HG03571 (cell line): ENCODE measurements around the gene RTN4R.

Source experiments
- ATAC-seq: cut with Tn5 transposase; IDR thresholded peaks from one replicate; pipeline ENCODE4 v1.9.1; 2021; ENCODE audit not compliant: unreplicated experiment

RTN4R gene

DNA sequence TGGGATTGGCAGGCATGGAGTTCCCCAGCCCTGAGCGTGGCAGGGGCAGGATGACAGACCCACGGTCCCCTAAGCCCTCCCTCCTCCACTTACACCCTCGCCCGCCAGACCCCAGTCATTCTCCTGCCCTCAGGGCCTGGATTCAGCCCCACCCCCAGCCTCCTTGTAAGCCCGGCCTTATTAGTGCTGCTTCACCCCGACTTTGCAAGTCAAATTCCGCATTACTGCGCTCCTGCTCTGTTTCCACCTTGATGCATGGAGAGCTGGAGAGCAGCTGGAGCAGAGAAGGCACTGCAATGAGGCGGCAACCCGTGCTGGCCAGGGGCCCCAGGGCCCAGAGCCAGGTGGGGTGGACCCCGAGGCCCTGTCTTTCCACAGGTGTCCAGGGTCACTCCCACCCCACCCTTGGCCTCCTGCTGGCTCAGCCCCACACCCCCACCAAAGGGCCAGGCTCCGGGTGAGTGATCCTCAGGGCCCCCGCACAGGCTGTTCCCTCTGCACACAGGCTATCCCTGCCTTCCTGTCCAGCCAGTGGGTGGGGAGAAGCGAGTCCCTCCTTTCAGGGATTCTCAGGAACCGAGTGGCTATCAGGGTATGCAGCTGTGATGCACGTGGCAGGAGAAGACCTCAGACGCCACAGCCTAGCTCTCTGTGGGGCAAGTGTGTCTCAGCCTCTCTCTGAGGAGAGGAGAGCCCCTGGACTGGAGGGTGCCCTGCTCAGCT lies 36.4 kb downstream of the RTN4R start:
- no peak for ATAC-seq

DNA sequence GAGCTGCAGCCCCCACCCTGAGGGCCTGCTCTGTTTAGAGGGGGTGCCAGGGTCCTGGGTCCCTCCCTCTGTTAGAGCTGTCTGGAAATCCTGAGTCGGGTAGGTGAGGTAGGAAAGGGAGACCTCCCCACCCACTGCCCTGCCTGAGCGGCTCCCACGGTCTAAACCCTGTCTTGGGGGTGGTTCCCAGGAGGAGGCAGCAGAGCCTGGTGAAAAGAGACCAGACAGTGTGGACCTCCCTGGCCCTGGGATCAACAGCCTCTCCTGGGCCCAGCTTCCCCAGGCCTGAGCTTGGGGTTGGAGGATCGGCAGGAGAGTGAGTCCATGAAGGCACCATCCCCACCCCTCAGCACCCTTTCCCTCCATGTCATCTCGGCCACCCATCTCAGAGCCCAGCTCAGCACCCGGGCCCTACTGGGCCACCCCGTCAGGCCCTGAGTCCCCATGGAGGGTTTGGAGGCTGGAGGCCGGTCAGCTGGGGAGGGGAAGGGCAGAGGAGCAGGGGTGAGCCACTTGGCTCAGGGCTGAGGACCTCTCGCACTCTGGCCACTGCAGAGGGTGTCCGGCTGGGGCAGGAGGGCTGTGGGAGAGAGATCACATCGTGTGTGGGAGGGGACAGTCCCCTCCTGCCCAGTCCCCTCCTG lies 37.2 kb downstream of the RTN4R start:
- no peak for ATAC-seq

DNA sequence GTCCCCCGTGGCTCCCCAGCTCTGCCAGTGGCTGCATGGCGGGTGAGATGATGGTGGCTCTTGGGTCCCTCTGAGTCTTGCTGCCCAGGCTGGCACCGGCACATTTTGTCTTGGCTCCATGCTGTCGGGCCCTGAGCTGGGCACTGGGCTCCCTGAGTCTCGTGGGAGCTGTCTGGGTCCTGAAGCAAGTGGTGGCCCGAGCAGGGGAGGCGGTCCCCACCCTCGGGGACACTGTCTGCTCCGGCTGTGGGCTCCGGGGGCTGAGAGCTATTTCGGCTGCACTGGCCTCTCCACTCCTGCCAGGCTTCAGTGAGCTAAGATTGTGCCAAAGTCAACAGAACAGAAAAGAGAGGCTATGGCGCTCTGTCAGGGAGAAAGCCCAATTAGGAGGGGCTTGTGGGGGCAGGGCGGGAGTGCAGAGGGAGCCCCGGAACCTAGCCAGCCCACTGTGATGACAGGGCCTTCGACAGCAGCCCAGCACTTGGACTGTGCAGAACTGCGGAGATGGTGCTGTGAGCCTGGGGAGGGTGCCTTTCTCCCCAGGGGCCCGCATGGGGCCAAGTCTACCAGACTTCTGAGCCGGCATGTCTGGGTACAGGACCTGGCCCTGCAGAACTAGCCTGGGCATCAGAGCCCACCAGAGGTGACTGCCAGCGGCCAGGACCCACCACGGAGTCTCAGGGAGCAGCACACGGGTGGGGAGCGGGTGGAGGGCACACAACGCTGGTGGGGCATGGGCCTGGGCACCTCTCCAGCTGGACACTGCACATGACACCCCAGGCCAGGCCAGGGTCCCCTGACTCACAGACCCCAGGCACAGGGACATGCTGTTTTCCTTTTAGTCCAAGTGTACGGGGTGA lies 38.0 kb downstream of the RTN4R start:
- no peak for ATAC-seq

DNA sequence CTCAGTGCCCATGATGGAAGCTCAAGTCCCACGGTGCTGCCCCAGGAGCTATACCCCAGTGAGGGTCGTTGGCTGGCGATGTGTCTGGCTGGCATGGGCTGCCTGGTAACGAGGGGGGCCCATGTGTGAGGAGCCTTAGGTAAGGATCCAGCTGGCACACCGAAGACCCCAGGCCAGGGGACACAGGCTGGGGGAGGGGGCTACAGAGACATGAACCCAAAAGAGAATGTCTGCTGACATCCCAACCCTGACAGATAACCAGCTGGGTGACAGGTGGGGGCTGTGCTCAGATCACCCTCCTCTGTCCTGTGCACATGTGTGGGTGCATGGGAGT lies 39.2 kb downstream of the RTN4R start:
- no peak for ATAC-seq

DNA sequence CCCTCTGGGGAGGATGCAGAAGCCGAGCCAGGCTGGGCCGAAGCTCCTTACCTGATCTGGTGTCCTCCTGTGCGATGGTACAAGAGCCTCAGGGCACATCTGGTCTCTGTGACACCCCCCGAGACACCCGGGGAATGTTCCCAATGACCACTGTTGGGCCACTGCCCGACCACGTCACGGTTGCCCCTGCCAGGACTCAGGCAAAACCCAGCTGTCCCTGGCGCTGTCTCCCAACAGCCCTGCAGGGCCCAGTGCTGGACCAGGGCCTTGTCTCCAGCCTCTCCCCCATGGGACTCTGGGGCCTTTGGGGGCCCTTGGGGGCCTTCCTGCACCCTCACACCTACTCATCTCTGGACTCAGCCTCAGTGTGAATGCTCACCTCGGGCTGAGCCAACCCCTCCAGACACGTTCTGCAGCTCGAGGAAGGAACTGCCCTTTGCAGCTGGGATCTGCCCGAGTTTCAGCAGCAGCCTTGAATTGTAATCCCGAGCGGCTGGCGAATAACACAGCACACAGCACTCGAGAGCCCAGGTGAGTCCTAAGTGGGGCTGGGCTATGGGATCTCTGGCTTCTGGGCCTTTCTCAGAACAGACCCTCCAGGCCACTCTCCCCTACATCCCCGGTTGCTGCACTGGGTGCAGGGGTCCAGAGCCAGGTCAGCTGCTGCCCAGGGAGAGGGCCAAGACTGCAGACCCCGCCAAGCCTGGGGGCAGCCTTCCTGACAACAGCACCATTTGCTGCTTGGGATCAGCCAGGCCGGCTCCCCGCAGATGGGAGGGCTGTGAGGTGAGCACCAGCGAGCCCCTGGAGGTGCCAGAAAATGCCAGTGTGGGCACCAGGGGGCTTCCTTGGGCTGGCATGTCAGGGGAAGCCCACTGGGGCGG lies 39.8 kb downstream of the RTN4R start:
- ATAC-seq = no peak

DNA sequence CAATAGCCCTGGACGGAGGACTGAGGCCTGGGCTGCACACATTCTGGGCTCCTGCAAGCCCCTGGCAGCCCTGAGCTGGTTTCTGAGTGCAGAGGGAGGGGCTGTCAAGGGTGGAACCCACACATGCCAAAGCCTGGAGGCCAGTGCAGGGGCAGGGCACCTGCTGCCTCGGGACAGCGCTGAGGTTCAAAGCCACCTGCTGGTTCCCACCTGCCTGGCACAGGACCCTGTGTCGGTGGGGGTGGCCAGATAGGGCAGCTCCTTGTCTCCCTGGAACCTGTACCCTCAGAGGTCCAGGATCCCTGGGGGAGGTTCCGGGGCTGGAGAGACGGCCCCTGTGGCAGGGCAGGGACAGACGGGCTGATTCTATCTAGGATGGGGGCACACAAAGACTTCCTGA lies 40.8 kb downstream of the RTN4R start:
- ATAC-seq = no peak

DNA sequence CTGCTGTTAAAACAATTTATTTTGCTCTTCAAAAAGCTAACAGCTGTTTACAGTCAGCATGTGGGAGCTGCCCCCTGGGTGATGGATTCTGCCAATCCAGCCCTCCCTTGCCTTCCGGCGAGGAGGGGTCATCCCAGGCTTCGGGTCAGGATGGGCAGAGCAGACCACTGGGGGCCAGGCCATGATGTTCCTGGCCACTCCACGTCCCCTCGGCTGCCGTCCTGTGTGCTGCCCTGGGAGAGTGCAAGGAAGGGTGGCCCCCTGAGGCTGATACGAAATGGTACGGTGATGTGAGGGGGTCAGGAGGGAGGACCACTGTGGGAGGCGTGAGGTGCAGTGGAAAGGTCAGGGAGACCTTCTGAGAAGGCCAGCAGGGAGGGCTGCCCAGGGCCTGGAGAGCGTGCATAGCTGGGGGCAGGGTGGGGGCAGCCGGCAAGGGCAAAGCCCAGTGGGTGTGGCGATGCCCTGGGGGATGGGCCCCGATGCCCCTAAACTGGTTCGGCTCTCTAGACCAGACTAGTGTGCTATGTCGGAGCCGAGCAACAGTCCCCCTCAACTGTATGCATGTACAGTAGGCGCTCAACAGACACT lies 41.3 kb downstream of the RTN4R start:
- ATAC-seq = no peak

DNA sequence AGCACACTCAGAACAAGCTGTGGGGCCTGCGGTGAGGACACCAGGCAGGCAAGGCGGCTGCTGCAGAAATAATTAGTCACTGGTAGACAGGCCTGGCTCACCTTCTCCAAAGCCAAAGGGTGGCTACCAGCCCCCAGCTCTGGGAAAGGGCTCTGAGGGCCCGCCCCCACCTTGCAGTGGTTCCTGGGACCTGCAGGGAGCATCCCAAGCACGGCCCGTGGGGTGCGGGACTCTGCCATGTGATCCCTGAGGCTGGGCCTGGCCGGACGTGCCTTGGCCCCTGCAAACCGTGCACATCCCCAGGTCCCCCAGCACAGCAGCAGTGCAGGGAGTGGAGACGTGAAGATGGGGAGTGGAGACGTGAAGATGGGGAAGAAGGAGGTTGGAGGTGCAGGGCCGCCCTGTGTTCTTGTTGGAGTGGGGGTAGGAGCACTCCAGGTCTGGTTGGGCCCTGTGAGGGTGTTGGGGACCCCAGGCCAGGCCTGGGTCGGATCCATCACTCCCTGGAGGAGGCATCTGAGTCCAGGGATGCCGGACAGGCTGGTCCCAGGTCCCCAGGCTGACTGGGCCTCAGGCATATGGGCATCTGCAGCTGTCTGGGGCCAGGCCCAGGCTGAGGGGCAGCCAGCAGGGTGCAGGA lies 41.9 kb downstream of the RTN4R start:
- ATAC-seq = no peak

DNA sequence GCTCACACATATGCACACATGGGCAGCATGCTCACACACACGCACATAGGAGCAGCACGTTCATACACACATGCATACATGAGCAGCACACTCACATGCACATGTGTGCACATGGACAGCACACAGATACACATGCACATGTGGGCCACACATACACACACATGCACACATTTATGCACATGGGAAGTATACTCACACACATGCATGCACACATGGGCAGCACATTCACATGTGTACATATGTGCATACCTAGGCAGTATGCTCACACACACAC lies 42.5 kb downstream of the RTN4R start:
- no peak for ATAC-seq

DNA sequence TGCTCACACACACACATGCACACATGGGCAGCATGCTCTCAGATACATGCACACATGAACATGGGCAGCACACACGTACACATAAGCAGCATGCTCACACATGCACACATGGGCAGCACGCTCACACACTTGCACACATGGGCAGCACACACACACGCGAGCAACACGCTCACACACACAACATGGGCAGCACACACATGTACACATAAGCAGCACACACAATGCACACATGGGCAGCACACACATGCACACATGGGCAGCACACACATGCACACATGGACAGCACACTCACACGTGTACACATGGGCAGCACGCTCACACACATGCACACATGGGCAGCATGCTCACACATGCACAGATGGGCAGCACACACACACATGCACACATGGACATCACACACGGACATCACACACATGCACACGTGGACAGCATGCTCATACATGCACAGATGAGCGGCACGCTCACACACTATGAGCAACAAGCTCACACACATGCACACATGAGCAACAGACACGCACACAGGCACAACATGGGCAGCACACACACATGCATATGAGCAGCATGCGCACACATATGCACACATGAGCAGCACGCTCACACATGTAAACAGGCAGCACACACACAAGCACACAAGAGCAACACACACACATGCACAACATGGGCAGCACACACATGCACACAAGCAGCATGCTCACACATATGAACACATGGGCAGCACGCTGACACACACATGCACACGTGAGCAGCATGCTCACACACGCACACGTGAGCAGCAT lies 43.0 kb downstream of the RTN4R start:
- no peak for ATAC-seq

DNA sequence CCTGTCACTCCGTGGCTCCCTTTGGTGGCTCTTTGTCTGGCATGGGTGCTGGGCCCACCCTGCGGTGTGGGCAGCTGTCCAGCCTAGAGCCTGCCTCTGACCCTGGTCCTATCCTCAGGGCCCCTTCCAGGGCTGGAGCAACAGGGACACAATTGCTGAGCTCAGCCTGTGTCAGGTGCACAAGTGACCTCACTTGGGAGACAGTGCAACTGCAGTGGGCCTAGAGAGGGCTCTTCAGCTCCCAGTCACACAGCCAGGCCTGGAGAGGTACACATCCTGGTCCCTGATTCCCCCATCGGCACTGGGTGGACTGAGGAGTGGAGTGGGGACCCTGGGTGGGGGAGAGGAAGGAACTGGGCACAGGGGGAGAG lies 43.9 kb downstream of the RTN4R start:
- ATAC-seq = no peak

DNA sequence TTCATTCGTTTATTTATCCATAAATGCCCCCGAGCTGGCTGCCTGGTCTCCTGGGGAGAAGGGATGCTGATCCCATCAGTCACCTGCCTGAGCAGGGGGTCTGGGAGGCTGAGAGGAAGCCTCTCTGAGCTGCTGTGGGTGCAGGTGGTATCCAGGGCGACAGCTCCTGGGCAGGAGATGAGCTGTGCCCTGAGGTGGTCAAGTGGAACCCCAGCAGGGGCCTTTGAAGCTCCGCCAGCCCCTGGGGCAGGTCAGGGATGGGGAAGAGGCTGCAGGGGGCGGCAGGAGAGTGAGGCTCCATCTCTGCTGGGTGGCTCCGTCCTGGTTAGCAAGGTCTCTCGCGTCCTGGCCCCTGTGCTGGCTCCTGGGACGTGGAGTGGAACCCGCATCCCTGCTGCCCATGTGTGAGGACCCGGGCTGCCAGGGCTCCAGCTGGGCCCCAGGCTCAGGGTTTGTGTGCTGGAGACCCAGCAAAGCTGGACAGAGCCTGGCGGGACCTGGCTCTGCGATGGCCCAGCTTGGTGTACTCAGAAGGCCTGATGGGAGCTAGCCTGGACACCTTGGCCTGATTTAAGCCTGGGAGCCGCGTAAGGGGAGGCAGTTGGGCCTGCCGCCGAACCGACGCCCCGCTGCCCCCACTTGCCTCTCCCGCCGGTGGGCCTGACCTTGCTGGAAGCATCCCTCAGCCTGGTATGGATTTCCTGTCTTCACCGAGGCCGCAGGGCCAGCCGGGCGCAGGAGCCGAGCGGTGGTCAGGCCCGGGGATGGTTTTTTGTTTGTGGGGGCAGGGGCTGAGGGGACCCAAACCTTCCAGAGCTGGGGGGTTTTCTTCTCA lies 44.5 kb downstream of the RTN4R start:
- ATAC-seq = no peak

DNA sequence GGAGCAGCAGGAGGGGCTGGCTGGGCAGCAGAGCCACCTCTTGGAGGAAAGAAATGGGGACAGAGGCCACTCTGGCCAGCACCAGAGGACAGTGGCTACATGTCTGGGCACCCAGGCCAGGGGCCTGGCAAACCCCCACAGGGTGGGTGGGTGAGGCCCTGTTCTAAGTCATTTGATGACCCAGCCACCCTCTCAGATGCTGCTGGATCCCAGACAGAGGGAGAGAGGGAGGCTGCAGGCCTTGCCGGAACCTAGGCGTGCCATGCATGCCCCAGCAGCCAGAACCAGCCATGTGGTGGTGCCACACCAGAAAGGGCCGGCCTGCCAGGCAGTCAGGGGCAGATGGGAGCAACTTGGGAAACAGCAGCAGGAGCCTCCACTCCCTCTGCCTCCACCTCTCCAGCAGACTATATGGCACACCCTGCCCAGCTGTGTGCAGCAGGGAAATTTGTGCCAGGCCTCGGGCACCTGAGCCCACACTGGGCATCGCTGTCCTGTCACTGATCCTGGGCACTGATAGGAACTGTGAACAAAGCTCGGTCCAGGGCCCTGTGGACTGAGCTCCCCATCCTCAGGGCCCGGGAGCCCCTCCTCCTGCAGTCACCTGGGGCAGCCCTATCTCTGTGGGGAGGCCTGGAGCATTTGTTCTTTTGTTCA lies 45.2 kb downstream of the RTN4R start:
- no peak for ATAC-seq

DNA sequence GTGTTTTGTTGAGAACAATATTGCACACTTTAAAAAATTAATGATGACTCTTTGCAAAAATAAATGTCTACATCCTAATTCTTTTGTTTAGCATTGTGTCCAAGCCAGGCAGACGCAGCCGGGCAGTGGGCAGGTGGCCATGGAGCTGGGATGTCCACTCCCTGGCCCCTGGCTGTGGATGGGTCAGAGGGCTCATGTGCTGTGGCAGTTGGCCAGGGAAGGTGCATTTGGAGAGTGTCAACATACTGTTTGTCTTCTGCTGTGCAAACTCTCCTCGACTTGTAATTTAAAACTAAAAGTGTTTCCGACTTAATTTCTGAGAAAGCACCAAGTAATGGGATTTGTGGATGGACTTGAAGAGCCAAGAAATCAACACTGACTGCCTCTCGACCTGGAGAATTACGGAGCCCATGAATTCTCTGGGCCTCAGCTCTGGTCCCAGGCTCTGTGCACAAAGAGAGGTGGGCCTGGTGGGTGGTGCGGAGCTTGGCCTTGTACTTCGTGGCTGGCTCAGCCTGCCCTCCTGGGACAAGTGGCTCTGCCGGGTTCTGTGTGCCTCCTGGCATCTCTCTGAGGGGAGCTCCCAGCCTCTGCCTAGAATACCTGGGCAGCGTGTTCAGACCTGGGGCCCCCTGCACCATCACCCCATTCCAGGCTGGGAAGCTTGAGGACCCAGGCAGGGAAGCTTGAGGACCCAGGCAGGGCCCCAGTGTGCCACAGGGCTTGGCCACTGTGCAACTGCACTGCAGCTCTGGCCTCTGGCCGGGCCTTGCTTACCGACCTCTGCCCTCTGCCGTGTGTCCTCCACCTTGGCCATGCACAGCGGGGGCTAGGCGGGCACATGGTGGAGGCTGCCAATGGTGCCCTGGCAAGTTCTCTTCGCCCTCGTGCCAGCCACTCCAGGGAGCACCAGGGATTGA lies 46.4 kb downstream of the RTN4R start:
- ATAC-seq = no peak

DNA sequence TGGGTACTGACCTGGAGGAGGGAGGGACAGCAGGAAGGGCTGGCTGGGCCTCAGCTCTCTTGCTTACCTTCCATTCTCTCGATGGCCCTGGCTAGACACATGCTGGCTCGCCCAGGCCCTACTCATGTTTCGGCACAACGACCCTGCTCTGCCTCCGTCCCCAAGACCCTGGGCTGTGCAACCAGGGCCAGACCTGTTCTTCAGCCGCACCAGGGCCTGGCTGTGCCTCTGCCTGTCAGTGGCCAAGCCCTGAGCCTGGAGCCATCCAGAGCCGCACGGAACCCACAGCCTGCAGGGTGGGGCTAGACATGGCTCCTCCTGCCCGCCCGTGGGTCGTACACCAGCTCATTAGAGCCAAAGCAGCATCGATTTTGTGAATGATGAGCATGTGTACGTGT lies 47.5 kb downstream of the RTN4R start:
- no peak for ATAC-seq

DNA sequence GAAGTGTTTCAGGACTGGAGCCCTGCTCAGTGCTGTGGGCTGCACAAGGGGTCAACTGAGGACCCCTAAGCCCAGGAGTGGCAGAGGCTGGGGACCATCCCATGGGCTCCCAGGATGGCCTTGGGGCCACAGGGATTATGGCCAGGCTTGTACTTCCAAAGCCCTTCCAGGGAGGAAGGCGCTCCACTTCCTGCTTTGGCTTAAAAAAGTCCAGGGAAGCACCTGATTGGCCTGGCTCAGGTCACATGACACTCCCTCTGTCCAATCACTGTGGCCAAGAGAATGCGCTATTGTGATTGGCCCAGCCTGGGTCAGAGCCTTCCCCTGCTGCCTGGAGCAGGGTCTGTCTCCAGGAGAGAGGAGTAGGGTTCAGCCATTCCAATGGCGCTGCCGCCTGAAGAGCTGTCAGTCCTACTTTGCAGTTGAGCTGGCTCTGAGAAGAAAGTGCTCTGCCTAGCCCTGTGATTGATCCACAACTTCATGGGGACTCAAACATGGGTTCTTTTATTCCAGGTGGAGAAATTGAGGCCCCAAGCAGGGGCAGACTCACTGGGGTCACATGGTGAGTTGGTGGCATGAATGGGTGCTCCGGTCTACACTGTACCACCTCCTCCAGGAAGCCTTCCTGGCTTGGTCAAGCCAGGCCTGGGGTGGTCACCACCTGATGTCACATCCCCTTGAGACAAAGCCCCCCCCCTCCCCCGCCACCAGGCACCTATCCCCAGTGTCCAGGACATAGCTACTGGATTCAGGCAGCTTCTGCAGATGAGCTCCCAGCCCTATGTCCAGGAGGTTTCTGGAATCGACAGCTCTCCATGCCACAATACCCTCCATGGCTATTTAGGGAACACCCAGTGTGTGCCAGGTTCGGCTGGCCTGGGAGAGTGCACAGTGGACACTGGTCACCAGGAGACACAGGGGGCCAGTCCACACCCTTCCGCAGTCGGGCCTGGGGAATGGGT lies 48.2 kb downstream of the RTN4R start:
- no peak for ATAC-seq
